ENCODE measurements around the gene TLCD1.

The TLCD1 gene, protein sequence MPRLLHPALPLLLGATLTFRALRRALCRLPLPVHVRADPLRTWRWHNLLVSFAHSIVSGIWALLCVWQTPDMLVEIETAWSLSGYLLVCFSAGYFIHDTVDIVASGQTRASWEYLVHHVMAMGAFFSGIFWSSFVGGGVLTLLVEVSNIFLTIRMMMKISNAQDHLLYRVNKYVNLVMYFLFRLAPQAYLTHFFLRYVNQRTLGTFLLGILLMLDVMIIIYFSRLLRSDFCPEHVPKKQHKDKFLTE

GRCh38 chr17:28726226-28726626, at the start of gene TLCD1:
Gene TLCD1, minus strand, starts transcription at chr17:28726233. Its CDS starts 136 bp downstream, at chr17:28726097.
- H3K36me3 ChIP-seq (ENCODE audit: insufficient read depth, low read length), result peaks cover 31% of the 10 kb centered on the region
- H3K9me3 ChIP-seq (ENCODE audit: control insufficient read depth, insufficient read depth, low read length), result no peaks in the 10 kb centered on the region
- H3K9ac ChIP-seq (ENCODE audit: low read depth, low read length), result peak within 1 kb of the TSS; percentile 92
- peaks cover 21% of the 10 kb centered on the region; the same call in 1 of the 2 replicates for H3K4me1 ChIP-seq (ENCODE audit: insufficient read depth, low read length)

DNA sequence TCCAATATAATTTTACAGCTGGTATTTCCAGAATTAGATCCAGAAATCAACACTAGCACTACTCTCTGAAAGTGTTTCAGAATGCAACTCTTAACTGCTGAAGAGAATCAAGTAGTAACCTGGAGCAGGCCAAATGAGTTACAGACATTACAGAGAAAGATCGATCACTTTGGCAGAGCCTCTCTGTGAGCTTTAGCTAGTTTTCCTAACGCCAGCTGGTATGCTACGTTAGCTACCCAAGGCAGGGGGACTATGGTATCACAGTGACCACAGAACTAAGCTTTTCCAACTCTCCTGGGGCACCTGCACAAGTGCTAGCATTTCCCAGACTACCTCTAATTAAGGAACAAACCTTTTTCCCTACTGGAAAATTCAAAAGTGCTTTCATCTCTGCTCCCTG, 48.2 kb upstream of the TLCD1 start:
- H3K9ac ChIP-seq (ENCODE audit: low read depth, low read length), result no peak overlapping the region

DNA sequence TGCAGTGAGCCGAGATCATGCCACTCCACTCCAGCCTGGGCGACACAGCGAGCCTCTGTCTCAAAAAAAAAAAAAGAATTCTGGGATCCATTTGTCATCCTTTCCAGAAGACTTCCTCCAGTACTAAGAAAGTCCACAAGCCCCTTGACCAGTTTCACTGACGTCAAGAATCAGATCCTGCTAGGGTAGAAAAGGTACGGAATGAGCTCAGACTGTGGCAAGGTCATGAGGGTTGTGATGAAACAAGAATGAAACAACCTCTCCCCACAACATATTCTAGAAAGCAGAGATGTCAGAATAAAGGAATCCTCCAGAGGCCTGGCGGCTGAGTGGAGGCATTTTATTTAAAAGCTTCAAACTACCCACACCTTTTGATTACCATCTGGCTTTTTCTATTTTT, 47.7 kb upstream of the TLCD1 start:
- H3K9me3 ChIP-seq (ENCODE audit: control insufficient read depth, insufficient read depth, low read length), result no peaks in the 10 kb centered on the region
- H3K9ac ChIP-seq (ENCODE audit: low read depth, low read length), result no peak overlapping the region
- H3K4me1 ChIP-seq (ENCODE audit: insufficient read depth, low read length), result 0 out of 2 replicates have a peak, but pooled peaks cover 4% of the 10 kb centered on the region
- H3K36me3 ChIP-seq (ENCODE audit: insufficient read depth, low read length), result no peaks in the 10 kb centered on the region

More for the DNA sequence above, 48.2 kb upstream of the TLCD1 start:
- Histone ChIP-seq H3K4me1 (ENCODE audit: insufficient read depth, low read length) (0 out of 2 replicates have a peak, but pooled peaks cover 4% of the 10 kb centered on the region), H3K36me3 (ENCODE audit: insufficient read depth, low read length) (no peaks in the 10 kb centered on the region), H3K9me3 (ENCODE audit: control insufficient read depth, insufficient read depth, low read length) (no peaks in the 10 kb centered on the region)

GRCh38 chr17:28765038-28765437, 39.0 kb upstream of the TLCD1 start:
- Histone ChIP-seq H3K36me3 (ENCODE audit: insufficient read depth, low read length) (peaks cover 11% of the 10 kb centered on the region), H3K9me3 (ENCODE audit: control insufficient read depth, insufficient read depth, low read length) (no peaks in the 10 kb centered on the region), H3K4me1 (ENCODE audit: insufficient read depth, low read length) (peaks cover 24% of the 10 kb centered on the region), H3K9ac (ENCODE audit: low read depth, low read length) (no peak overlapping the region)

- H3K36me3 ChIP-seq (ENCODE audit: insufficient read depth, low read length), result peaks cover 21% of the 10 kb centered on the region
- H3K9me3 ChIP-seq (ENCODE audit: control insufficient read depth, insufficient read depth, low read length), result no peaks in the 10 kb centered on the region
- H3K9ac ChIP-seq (ENCODE audit: low read depth, low read length), result no peak overlapping the region
- peaks cover 29% of the 10 kb centered on the region for H3K4me1 ChIP-seq (ENCODE audit: insufficient read depth, low read length)
Measured at GRCh38 chr17:28763804-28764266, 37.8 kb upstream of the TLCD1 start.

DNA sequence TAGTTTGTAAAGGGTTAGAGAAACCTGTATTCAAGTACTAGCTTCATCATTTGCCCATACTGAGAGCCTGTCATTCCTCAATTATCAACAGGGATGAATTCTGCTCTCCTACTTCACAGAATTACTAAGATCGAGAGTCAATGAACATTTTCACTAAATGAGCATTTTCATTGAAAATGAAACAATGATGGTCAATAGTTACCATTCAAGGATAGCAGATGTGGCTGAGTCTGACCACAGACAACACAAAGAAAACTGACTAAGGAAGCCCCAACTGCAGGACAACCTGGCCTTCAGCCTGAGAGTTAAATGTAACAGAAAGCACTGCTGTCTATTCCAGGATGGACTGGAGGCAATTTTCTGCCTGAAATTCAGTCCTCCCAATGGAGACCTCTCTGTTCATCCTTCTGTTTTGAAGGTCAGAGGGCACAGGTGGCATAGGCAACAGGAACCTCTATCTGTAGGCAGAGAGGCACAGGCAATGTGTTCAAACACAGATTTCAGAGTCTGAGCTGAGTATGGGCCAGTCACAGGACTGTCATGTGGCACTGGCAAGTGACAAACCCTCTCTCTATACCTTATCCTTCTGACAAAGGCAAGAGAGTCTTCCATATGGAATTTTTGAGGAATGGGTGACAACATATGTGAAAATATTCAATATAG, 37.2 kb upstream of the TLCD1 start:
- Histone ChIP-seq H3K36me3 (ENCODE audit: insufficient read depth, low read length) (peaks cover 27% of the 10 kb centered on the region), H3K9me3 (ENCODE audit: control insufficient read depth, insufficient read depth, low read length) (no peaks in the 10 kb centered on the region), H3K9ac (ENCODE audit: low read depth, low read length) (no peak overlapping the region), H3K4me1 (ENCODE audit: insufficient read depth, low read length) (peaks cover 29% of the 10 kb centered on the region)

DNA sequence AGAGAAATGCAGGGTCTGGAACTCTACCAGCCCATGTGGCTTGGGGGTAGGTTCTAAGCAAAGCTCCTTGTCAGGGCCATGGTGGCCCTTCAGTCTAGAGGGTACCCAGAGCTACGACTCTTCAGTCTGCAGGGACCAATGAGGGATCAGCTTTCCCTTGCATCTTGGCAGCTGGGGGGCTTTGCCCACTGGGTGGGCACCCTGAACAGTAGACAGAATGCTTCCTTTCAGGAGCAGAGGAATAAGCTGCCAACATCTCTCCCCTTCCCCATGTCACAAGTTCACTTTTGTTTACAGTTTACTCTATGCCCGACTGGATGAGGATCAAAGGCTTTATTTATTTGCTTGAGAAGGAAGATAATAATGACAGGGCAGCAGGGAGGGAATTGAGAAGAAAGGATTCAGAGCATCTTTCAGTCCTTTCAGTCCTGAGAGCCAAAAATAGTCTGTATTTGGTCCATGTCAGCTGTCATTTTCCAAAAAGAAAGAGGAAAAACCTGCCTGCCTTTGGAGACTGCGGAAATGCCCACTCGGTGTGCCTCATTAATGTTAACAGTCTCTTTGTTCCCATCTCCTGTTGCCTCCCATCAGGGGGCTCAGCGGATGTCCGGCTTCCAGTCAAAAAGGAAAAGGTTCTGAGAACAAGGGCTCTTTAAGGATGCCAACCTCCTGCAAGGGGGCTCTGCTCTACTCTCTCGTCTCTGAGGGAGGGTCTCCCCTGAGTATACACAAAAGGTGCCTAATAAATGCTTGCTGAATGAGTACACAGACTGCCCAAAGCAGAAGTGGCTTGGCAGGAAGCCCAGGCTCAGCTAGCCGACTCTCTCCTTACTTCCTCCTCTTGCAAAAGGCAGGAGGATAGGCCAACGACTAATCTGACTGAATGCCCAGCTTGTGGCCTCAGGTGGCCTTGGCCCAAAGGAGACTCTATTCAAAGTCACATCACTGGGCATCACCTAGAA, 34.8 kb upstream of the TLCD1 start:
- peaks cover 26% of the 10 kb centered on the region for H3K36me3 ChIP-seq (ENCODE audit: insufficient read depth, low read length)
- H3K9ac ChIP-seq (ENCODE audit: low read depth, low read length), result no peak overlapping the region
- H3K4me1 ChIP-seq (ENCODE audit: insufficient read depth, low read length), result peaks cover 29% of the 10 kb centered on the region
- no peaks in the 10 kb centered on the region for H3K9me3 ChIP-seq (ENCODE audit: control insufficient read depth, insufficient read depth, low read length)

DNA sequence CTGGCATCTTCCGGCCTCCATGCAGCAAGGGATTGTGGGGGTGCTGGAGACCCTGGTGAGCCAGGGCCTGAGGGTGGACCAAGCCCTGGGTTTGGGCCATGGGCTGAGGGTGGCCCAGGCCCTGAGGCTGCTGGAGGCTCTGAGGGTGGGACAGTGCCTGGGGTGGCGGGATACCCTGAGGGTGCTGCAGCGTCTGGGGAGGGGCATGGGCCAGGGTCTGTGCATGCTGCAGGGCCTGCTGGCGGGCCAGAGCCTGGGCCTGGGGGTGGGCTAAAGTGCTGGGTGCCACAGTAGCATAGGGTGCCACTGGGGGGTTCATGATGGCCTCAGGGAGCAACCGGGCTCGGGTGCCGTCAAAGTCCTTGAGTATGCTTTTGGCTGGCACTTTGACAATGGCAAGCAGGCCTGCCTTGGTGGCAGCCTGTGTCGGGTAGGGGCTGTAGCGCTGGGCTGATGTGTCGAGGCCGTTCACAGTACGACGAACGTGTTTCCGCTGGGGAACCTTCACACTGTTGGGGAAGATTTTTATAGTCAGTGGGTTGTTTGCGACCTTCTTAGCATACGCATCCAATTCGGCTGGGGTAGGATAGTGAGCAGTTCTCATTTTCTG, 33.3 kb upstream of the TLCD1 start:
- no peaks in the 10 kb centered on the region for H3K9me3 ChIP-seq (ENCODE audit: control insufficient read depth, insufficient read depth, low read length)

GRCh38 chr17:28758411-28759121, 32.5 kb upstream of the TLCD1 start:
- Histone ChIP-seq H3K4me1 (ENCODE audit: insufficient read depth, low read length) (peaks cover 29% of the 10 kb centered on the region), H3K9me3 (ENCODE audit: control insufficient read depth, insufficient read depth, low read length) (no peaks in the 10 kb centered on the region), H3K36me3 (ENCODE audit: insufficient read depth, low read length) (peaks cover 28% of the 10 kb centered on the region), H3K9ac (ENCODE audit: low read depth, low read length) (no peak overlapping the region)

More for the DNA sequence above, 33.3 kb upstream of the TLCD1 start:
- H3K9ac ChIP-seq (ENCODE audit: low read depth, low read length), result no peak overlapping the region
- H3K4me1 ChIP-seq (ENCODE audit: insufficient read depth, low read length), result peaks cover 29% of the 10 kb centered on the region
- peaks cover 28% of the 10 kb centered on the region for H3K36me3 ChIP-seq (ENCODE audit: insufficient read depth, low read length)

DNA sequence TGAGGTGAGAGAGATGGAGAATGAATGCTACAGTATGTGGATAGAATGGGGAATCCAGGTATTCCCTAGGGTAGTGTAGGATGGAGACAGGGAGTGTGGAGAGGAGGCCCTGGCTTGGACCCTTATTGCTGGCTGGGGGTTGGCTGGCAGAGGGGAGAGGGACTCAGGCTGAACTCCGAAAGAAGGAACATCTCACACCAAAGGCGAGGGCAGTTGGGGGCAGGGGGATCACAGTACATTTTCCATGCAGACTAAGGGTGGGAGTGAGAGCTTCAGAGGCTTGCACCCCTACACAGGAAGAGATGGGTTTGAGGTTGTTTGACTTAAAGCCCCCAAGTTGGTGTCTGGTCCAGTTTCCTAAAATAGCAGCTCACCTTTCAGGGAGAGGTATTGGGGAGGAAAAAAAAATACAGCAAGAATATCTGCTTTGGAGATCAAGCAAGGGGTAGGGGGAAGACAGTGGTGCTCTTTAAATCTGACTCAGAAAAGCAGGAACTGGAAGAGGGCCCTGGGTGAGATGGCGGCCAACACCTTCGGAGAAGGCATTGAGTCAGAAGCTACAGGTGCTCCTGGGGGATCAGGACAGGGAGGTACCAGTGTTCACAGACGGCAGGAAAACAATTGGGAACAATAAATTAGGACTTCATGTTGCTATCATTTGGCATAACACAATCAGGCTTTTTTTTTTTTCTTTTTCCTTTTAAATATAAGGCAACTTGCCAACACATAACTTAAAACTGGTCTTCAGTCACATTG, 30.2 kb upstream of the TLCD1 start:
- H3K9ac ChIP-seq (ENCODE audit: low read depth, low read length), result no peak overlapping the region
- no peaks in the 10 kb centered on the region for H3K9me3 ChIP-seq (ENCODE audit: control insufficient read depth, insufficient read depth, low read length)
- H3K4me1 ChIP-seq (ENCODE audit: insufficient read depth, low read length), result peaks cover 14% of the 10 kb centered on the region
- H3K36me3 ChIP-seq (ENCODE audit: insufficient read depth, low read length), result peaks cover 25% of the 10 kb centered on the region

GRCh38 chr17:28755486-28755885, 29.5 kb upstream of the TLCD1 start:
- Histone ChIP-seq H3K36me3 (ENCODE audit: insufficient read depth, low read length) (peaks cover 31% of the 10 kb centered on the region), H3K9ac (ENCODE audit: low read depth, low read length) (no peak overlapping the region), H3K4me1 (ENCODE audit: insufficient read depth, low read length) (peaks cover 13% of the 10 kb centered on the region), H3K9me3 (ENCODE audit: control insufficient read depth, insufficient read depth, low read length) (no peaks in the 10 kb centered on the region)

GRCh38 chr17:28751600-28752366, 25.8 kb upstream of the TLCD1 start:
- H3K9me3 ChIP-seq (ENCODE audit: control insufficient read depth, insufficient read depth, low read length), result no peaks in the 10 kb centered on the region
- H3K36me3 ChIP-seq (ENCODE audit: insufficient read depth, low read length), result peaks cover 29% of the 10 kb centered on the region

More at GRCh38 chr17:28751600-28752366, 25.8 kb upstream of the TLCD1 start:
- Histone ChIP-seq H3K9ac (ENCODE audit: low read depth, low read length) (no peak overlapping the region), H3K4me1 (ENCODE audit: insufficient read depth, low read length) (peaks cover 8% of the 10 kb centered on the region; the same call in 1 of the 2 replicates)

All from ES-I3 (cell line).